Calu3 (cell line): ENCODE data around the gene NMNAT2. TPM values are rescaled to one million over a fixed set of nuclear protein-coding genes. Genes with fewer than 3 reads are reported as not detected.

Experiments
- BruUV-seq: library from RNA; stranded (reverse); fragments of 400-500 nt; replicated peaks from 2 replicates; lab custom pipeline; 2021; lab: Mats Ljungman, UMichigan
- CTCF ChIA-PET: fragments of 300-600 bp; sonication (Branson Sonifier 250); formaldehyde crosslinking; loops from one replicate; lab custom pipeline; 2022; ENCODE audit warnings: antibody characterized with exemption; lab: Charles Lee
- DNase-seq: peaks from one replicate; pipeline ENCODE4 v3.0.0; 2022
- H3K27ac Mint-ChIP-seq: one replicate; pipeline ENCODE4 v1.8.0; 2022; ENCODE audit warnings: mixed read lengths; ENCODE audit not compliant: unreplicated experiment
- H3K27me3 Mint-ChIP-seq: one replicate; pipeline ENCODE4 v1.8.0; 2022; ENCODE audit warnings: mixed read lengths; ENCODE audit not compliant: unreplicated experiment
- H3K36me3 Mint-ChIP-seq: one replicate; pipeline ENCODE4 v1.8.0; 2022; ENCODE audit warnings: mild to moderate bottlenecking, moderate library complexity, mixed read lengths; ENCODE audit not compliant: insufficient read depth, unreplicated experiment
- H3K4me1 Mint-ChIP-seq: one replicate; pipeline ENCODE4 v1.8.0; 2022; ENCODE audit warnings: mild to moderate bottlenecking, low read depth, mixed read lengths; ENCODE audit not compliant: unreplicated experiment
- H3K4me3 Mint-ChIP-seq: one replicate; pipeline ENCODE4 v1.8.0; 2022; ENCODE audit warnings: mild to moderate bottlenecking, low read depth, moderate library complexity, mixed read lengths; ENCODE audit not compliant: unreplicated experiment
- H3K9me3 Mint-ChIP-seq: one replicate; pipeline ENCODE4 v1.8.0; 2022; ENCODE audit warnings: low read depth, mixed read lengths; ENCODE audit not compliant: unreplicated experiment
- intact Hi-C: fragments of 100-400 bp; cut with micrococcal nuclease; formaldehyde crosslinking; loops from one replicate; pipeline ENCODE4 v1.10.0; 2022; ENCODE audit not compliant: unreplicated experiment
- total RNA-seq: library from RNA; stranded (reverse); gene quantifications from 2 replicates; pipeline ENCODE4 v1.2.3, GENCODE V29; 2022
- TF ChIP-seq, protein P1 (sequence below): fragments of 200-600 bp; IDR thresholded peaks from one replicate; pipeline ENCODE4 v1.8.0; 2022; ENCODE audit warnings: antibody characterized with exemption; ENCODE audit not compliant: unreplicated experiment

Gene NMNAT2
- total RNA-seq, 1 experiment from 2014 or later: 0.26 TPM

DNA sequence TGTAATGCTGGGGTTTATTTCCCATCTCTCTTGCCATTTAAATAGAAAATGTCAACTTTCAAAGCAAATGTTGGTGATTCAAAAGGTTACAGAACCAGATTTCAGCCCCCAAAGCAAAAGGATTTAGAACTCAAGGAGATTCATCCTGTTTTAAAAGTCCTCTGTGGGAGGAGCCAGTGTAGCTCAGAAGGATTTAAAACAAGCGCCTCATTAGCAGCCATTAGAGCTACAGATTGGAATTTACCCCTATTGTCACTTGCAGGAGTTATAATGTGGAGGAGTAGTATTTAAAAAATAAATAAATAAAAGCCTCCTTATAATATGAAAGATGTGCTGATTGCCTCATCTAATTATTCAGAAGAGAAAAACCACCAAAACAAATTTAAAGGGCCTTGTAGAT is 124.3 kb downstream of the NMNAT2 start:
- Mint-ChIP-seq H3K9me3 (no peaks in the 10 kb centered on the region), H3K27ac (no peak overlapping the region), H3K27me3 (peaks cover 19% of the 10 kb centered on the region), H3K4me3 (no peak overlapping the region), H3K4me1 (no peaks in the 10 kb centered on the region), H3K36me3 (no peaks in the 10 kb centered on the region)
- DNase-seq: no peak
- TF ChIP-seq, protein P1, sequence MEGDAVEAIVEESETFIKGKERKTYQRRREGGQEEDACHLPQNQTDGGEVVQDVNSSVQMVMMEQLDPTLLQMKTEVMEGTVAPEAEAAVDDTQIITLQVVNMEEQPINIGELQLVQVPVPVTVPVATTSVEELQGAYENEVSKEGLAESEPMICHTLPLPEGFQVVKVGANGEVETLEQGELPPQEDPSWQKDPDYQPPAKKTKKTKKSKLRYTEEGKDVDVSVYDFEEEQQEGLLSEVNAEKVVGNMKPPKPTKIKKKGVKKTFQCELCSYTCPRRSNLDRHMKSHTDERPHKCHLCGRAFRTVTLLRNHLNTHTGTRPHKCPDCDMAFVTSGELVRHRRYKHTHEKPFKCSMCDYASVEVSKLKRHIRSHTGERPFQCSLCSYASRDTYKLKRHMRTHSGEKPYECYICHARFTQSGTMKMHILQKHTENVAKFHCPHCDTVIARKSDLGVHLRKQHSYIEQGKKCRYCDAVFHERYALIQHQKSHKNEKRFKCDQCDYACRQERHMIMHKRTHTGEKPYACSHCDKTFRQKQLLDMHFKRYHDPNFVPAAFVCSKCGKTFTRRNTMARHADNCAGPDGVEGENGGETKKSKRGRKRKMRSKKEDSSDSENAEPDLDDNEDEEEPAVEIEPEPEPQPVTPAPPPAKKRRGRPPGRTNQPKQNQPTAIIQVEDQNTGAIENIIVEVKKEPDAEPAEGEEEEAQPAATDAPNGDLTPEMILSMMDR: no peak
- BruUV-seq: no TSS peak
- intact Hi-C loops: no loop called here
- CTCF ChIA-PET: no interaction called here

DNA sequence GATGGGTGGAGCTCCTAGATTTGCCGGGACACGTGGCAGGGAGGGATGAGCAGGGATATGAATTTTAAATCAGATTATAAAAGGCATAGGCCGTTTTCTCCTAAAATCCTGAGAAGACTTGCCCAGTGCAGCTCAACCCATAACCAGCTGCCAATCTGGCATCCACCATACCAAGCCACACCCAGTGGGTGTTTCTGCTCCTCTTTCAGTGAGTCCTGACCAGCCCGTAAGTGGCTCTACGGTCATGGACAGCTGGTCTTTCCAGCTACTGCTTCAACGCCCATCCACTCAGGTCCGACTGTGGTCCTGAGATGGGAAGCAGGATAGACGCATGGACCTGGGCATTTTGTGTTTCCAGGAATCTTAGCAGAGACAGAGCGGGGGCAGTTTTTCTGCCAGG is 124.9 kb downstream of the NMNAT2 start:
- intact Hi-C loops: no loop called here
- H3K27me3 Mint-ChIP-seq: peaks cover 25% of the 10 kb centered on the region
- CTCF ChIA-PET: no interaction called here
- H3K36me3 Mint-ChIP-seq: no peaks in the 10 kb centered on the region
- no peak overlapping the region for H3K27ac Mint-ChIP-seq
- no TSS peak for BruUV-seq
- TF ChIP-seq, protein P1: no peak
- no peak for DNase-seq
- no peaks in the 10 kb centered on the region for H3K4me1 Mint-ChIP-seq
- H3K9me3 Mint-ChIP-seq: no peaks in the 10 kb centered on the region
- H3K4me3 Mint-ChIP-seq: no peak overlapping the region

DNA sequence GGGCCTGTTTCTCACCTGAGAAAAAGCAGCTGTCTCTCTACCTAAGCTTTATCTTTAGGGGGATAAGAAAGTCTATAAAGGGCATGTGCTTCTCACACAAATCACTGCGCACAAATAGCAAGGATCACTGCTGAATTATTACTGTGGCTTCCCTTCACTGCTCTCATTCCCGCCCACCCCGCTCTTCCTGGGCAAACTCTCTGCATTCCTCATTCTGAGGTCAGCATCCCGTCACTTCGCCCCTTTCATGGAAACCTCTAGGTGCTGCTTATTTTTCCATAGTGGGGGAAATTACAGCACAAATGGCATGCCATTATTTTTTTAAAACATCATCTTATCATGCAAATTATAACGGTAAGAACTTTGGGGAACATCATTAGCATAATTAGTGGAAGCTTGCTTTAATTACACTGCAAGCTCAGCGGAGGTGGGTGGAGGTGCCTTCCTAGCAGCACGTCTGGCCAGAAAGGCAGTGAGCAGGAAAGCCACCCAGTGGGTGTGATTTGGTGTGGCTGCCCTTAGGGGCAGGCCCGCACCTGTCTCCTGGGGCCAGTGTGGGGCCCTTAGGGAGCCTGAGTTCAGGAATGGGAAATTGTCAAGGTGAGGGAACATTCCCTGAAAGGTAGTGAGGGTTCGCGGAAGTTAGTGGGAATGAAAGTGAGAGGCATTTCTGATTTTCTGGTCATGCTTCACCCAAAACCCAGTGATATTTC is 126.2 kb downstream of the NMNAT2 start:
- BruUV-seq: no TSS peak

DNA sequence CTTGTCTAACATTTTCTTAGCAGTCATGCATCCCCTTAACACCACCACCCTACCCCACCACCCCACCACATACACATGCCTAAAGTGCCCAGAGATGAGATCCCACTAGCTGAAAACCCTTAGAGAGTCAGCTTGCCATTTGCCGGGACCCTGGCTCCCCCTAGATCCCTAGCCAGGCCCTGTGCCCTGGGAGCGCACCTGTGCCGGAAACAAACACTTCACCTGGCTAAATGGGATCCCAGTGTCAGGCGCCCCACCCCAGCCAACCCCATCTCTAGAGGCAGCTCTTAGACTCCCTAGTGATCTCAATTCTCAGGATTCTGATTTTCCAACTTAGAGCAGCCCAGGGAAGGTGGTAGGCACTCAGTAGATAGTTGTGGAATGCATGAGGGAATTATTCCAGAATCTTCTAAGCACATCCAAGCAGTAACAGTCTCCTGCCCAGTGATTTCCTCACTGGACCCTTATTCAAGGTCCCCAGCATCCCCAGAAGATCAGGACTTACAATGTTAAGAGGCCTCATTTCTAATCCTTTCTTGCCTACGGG is 126.9 kb downstream of the NMNAT2 start:
- peaks cover 31% of the 10 kb centered on the region for H3K27me3 Mint-ChIP-seq
- DNase-seq: no peak
- no peaks in the 10 kb centered on the region for H3K9me3 Mint-ChIP-seq
- H3K36me3 Mint-ChIP-seq: no peaks in the 10 kb centered on the region
- H3K4me3 Mint-ChIP-seq: no peak overlapping the region
- intact Hi-C loops: no loop called here
- CTCF ChIA-PET: no interaction called here
- no peaks in the 10 kb centered on the region for H3K4me1 Mint-ChIP-seq
- H3K27ac Mint-ChIP-seq: no peak overlapping the region
- TF ChIP-seq, protein P1: no peak
- BruUV-seq: no TSS peak

More for the DNA sequence above, 126.2 kb downstream of the NMNAT2 start:
- peaks cover 28% of the 10 kb centered on the region for H3K27me3 Mint-ChIP-seq
- intact Hi-C loops: no loop called here
- no peak for DNase-seq
- H3K4me1 Mint-ChIP-seq: no peaks in the 10 kb centered on the region
- H3K36me3 Mint-ChIP-seq: no peaks in the 10 kb centered on the region
- H3K9me3 Mint-ChIP-seq: no peaks in the 10 kb centered on the region
- H3K4me3 Mint-ChIP-seq: no peak overlapping the region
- CTCF ChIA-PET: interaction anchor here (0.7 kb wide), 1 partner anchor 31 kb away, joined by 3 read pairs; no protein-coding TSS in a partner anchor
- TF ChIP-seq, protein P1: no peak
- no peak overlapping the region for H3K27ac Mint-ChIP-seq
